Endodermal cell (in vitro differentiated cells): ENCODE results near the gene CCDC91. TPM values are rescaled to one million over a fixed set of nuclear protein-coding genes. Genes with fewer than 3 reads are reported as not detected.

Experiments
- DNase-seq: peaks from one replicate; pipeline ENCODE4 v3.0.0-alpha.2; 2017
- H3K27ac ChIP-seq: 2 replicates; pipeline ENCODE4 v1.5.1; 2013; ENCODE audit warnings: mild to moderate bottlenecking, low read depth, low read length, moderate library complexity
- H3K27me3 ChIP-seq: 2 replicates; pipeline ENCODE4 v1.6.1; 2013; ENCODE audit warnings: mild to moderate bottlenecking, low read length, moderate library complexity; ENCODE audit not compliant: insufficient read depth, control insufficient read depth, poor library complexity, severe bottlenecking
- H3K36me3 ChIP-seq: 2 replicates; pipeline ENCODE4 v1.7.0; 2013; ENCODE audit warnings: mild to moderate bottlenecking, low read length, moderate library complexity; ENCODE audit not compliant: control insufficient read depth, insufficient read depth
- H3K4me1 ChIP-seq: one replicate; pipeline ENCODE4 v1.7.0; 2013; ENCODE audit warnings: low read length; ENCODE audit not compliant: control insufficient read depth, insufficient read depth
- H3K4me3 ChIP-seq: 2 replicates; pipeline ENCODE4 v1.5.1; 2013; ENCODE audit warnings: mild to moderate bottlenecking, low read length, moderate library complexity
- H3K9ac ChIP-seq: 2 replicates; pipeline ENCODE4 v1.6.1; 2013; ENCODE audit warnings: mild to moderate bottlenecking, low read length, moderate library complexity; ENCODE audit not compliant: poor library complexity, severe bottlenecking; ENCODE audit errors: extremely low read depth
- H3K9me3 ChIP-seq: 2 replicates; pipeline ENCODE4 v1.6.1; 2013; ENCODE audit warnings: mild to moderate bottlenecking, low read length, moderate library complexity; ENCODE audit not compliant: control insufficient read depth
- H3K27ac Mint-ChIP-seq: 2 replicates; pipeline ENCODE4 v1.8.0; 2020; ENCODE audit warnings: mixed read lengths
- H3K27me3 Mint-ChIP-seq: 2 replicates; pipeline ENCODE4 v1.8.0; 2021; ENCODE audit warnings: mild to moderate bottlenecking, mixed read lengths; ENCODE audit not compliant: insufficient read depth
- H3K36me3 Mint-ChIP-seq: 2 replicates; pipeline ENCODE4 v1.8.0; 2020; ENCODE audit warnings: low read depth, mixed read lengths
- H3K4me1 Mint-ChIP-seq: 2 replicates; pipeline ENCODE4 v1.8.0; 2020; ENCODE audit warnings: mixed read lengths
- H3K4me3 Mint-ChIP-seq: 2 replicates; pipeline ENCODE4 v1.8.0; 2020; ENCODE audit warnings: mild to moderate bottlenecking, moderate library complexity, mixed read lengths
- H3K9me3 Mint-ChIP-seq: 2 replicates; pipeline ENCODE4 v1.8.0; 2020; ENCODE audit warnings: mild to moderate bottlenecking, mixed read lengths
- whole genome bisulfite sequencing, 2 experiments: methylation state at CpG; one replicate each; pipeline versions ENCODE4 v1.1.5 to v1.1.7; 2013; ENCODE audit warnings: missing lambda C conversion rate in 2 of 2, mixed read lengths in 1 of 2; ENCODE audit not compliant: insufficient coverage in 1 of 2, insufficient read length in 1 of 2; 5-methylcytosine and 5-hydroxymethylcytosine counted together
- total RNA-seq, 2 donors: library from RNA; stranded (reverse); fragmentation: NEBNext Ultra II Directional in 1 of 2; extraction: Animal tissue kit (Norgen Biotek cat#: 25700) in 1 of 2; gene quantifications; 2 replicates in 1 of 2; 3 replicates in 1 of 2; pipeline ENCODE4 v1.2.1, GENCODE V29; 2021
- TF ChIP-seq, protein P1 (sequence below): fragments of 200-600 bp; sonication (generic); conservative IDR thresholded peaks from 2 replicates; pipeline ENCODE4 v1.5.0; 2021; ENCODE audit warnings: antibody characterized with exemption, mild to moderate bottlenecking

The CCDC91 gene
- total RNA-seq, 2 donors from 2014 or later: 25.3 to 45.7 TPM

DNA sequence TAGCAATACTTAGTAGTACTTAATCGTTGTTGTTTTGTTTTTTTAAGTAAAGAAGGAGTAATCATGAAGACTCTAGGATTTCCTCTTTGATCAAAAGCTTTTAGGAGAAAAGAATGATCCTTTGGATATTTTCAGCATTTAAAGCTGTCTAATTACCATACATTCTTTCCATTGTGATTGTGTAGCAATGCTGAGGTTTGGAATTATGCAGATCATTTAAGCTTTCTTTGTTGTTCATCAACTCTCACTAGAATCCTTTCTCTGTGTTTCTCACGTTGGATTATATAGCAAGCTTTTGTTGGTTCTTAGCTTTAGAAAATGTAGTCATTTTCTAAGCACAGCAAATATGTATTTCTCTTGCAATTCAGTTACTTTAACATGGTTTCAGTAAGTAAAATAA lies 25.8 kb downstream of the CCDC91 start:
- Mint-ChIP-seq H3K4me1 (no peaks in the 10 kb centered on the region), H3K27ac (no peak overlapping the region), H3K27me3 (no peaks in the 10 kb centered on the region), H3K4me3 (no peak overlapping the region), H3K9me3 (peaks cover 50% of the 10 kb centered on the region), H3K36me3 (peaks cover 54% of the 10 kb centered on the region)
- no peak overlapping the region for H3K4me3 ChIP-seq
- no peaks in the 10 kb centered on the region for H3K27me3 ChIP-seq
- no peaks in the 10 kb centered on the region for H3K4me1 ChIP-seq
- no peak overlapping the region for H3K9ac ChIP-seq
- no peak overlapping the region for H3K27ac ChIP-seq
- H3K36me3 ChIP-seq: peaks cover 4% of the 10 kb centered on the region
- peaks cover 17% of the 10 kb centered on the region for H3K9me3 ChIP-seq
- no peak for DNase-seq
- TF ChIP-seq, protein P1, sequence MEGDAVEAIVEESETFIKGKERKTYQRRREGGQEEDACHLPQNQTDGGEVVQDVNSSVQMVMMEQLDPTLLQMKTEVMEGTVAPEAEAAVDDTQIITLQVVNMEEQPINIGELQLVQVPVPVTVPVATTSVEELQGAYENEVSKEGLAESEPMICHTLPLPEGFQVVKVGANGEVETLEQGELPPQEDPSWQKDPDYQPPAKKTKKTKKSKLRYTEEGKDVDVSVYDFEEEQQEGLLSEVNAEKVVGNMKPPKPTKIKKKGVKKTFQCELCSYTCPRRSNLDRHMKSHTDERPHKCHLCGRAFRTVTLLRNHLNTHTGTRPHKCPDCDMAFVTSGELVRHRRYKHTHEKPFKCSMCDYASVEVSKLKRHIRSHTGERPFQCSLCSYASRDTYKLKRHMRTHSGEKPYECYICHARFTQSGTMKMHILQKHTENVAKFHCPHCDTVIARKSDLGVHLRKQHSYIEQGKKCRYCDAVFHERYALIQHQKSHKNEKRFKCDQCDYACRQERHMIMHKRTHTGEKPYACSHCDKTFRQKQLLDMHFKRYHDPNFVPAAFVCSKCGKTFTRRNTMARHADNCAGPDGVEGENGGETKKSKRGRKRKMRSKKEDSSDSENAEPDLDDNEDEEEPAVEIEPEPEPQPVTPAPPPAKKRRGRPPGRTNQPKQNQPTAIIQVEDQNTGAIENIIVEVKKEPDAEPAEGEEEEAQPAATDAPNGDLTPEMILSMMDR: no peak
- 75% methylated on average over 2 of the region's 2 CpGs; no CpG with 5 or more reads in 1 of the 2 experiments for WGBS, 2 experiments

DNA sequence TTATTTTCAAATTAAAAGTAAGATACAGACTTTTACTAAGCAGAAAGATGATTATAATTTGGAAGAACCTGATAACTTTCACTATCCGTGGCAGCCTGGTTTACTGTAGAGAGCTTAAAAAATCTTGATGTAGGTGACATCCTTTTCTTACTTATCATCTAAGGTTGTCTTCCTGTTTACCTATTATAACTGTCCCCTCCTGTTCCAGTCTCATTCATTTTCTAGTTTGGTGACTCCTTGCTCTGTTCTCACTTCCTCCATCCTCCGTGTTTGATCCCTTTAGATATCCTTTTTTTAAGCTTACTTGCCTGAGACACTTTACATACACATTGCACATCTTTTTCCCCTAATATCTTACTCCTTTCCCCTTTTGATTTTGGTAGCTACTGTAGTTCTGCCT lies 27.5 kb downstream of the CCDC91 start:
- peaks cover 13% of the 10 kb centered on the region for H3K9me3 ChIP-seq
- no peak overlapping the region for H3K9ac ChIP-seq
- TF ChIP-seq, protein P1: no peak
- no peak overlapping the region for H3K27ac Mint-ChIP-seq
- no peak for DNase-seq
- H3K4me3 ChIP-seq: no peak overlapping the region
- H3K36me3 Mint-ChIP-seq: peaks cover 36% of the 10 kb centered on the region
- H3K27me3 Mint-ChIP-seq: no peaks in the 10 kb centered on the region
- no peak overlapping the region for H3K4me3 Mint-ChIP-seq
- no peaks in the 10 kb centered on the region for H3K36me3 ChIP-seq
- H3K4me1 Mint-ChIP-seq: peaks cover 10% of the 10 kb centered on the region
- no peaks in the 10 kb centered on the region for H3K4me1 ChIP-seq
- H3K27me3 ChIP-seq: no peaks in the 10 kb centered on the region
- peaks cover 37% of the 10 kb centered on the region for H3K9me3 Mint-ChIP-seq
- no peak overlapping the region for H3K27ac ChIP-seq
- 99 to 100% methylated on average over 2 of the region's 2 CpGs for WGBS, 2 experiments

DNA sequence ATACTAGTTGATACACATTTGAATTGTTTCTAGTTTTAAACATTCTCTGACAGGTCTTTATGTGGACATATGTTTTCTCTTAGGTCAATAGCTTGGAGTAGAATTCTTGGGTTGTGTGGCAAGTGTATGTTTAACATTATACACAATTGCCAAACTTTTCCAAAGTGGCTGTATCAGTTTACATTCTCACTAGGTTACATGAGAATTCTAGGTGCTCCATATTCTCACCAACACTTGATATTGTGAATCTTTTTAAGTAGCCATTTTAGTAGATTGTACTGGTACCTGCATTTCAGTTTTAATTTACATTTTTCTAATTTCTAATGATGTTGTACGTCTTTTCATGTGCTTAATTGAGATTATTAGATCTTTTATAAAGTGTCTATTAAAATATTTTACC lies 28.6 kb downstream of the CCDC91 start:
- H3K27me3 ChIP-seq: no peaks in the 10 kb centered on the region
- WGBS, 2 experiments: no CpG with 5 or more reads among the region's 1 CpG
- no peak overlapping the region for H3K27ac ChIP-seq
- H3K9me3 Mint-ChIP-seq: peaks cover 37% of the 10 kb centered on the region
- no peak overlapping the region for H3K4me3 ChIP-seq
- H3K4me1 Mint-ChIP-seq: peaks cover 19% of the 10 kb centered on the region
- no peak overlapping the region for H3K9ac ChIP-seq
- no peaks in the 10 kb centered on the region for H3K27me3 Mint-ChIP-seq
- peaks cover 13% of the 10 kb centered on the region for H3K9me3 ChIP-seq
- no peak overlapping the region for H3K4me3 Mint-ChIP-seq
- TF ChIP-seq, protein P1: no peak
- H3K36me3 Mint-ChIP-seq: peaks cover 25% of the 10 kb centered on the region
- no peak for DNase-seq
- H3K4me1 ChIP-seq: no peaks in the 10 kb centered on the region
- no peaks in the 10 kb centered on the region for H3K36me3 ChIP-seq
- no peak overlapping the region for H3K27ac Mint-ChIP-seq
